HG03097 (cell line): Measurements from ENCODE around the gene SYPL2.
"Not testable (repeated sequence)": the region's sequence is repeated elsewhere in the genome, so short reads cannot be mapped to it uniquely, and the experiment has no call there.

Experiments
- ATAC-seq: cut with Tn5 transposase; IDR thresholded peaks from one replicate; pipeline ENCODE4 v1.9.1; 2021; ENCODE audit not compliant: unreplicated experiment, low FRiP score

SYPL2 gene

GRCh38 chr1:109466452-109467300, at the start of gene SYPL2:
Gene SYPL2, plus strand, starts transcription at chr1:109466546. Its CDS starts 298 bp downstream, at chr1:109466844.
- ATAC-seq = no peak

DNA sequence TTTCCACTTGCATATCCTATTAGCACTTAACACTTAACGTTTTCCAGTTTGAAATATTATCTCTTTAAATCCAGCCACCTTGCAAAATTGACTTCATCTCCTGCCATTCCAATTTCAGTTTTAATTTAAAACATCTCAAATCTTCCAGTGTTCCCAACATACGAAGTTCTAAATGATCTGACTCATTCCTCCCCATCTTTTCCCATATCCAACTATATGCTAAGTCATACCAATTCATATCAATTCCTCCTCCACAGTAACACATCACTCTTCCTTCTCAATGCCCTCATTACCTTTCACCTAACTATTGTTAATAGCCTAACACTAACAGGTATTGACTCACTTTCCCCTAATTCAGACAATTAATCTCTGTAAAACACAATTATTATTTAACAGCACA, 42.8 kb upstream of the SYPL2 start:
- ATAC-seq = no peak

GRCh38 chr1:109425391-109426280, 40.7 kb upstream of the SYPL2 start:
- ATAC-seq = peak; percentile 29

GRCh38 chr1:109426281-109427170, 39.8 kb upstream of the SYPL2 start, which contains the start of gene PSMA5:
Gene PSMA5, minus strand, starts transcription at chr1:109426448. Its CDS starts 118 bp downstream, at chr1:109426330.
- peak; percentile 94 for ATAC-seq

DNA sequence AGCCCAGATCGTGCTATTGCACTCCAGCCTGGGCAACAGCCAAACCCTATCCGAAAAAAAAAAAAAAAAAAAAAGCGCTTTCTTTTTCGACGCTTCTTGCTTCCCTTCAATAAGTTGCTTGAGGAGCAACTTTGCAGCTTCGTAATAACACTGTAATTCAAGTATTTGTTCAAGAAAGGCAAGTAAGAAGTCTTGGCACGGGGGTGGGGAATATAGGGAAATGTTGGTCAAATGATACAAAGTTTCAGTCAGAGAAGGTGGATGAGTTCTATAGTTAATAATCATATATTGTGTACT, 39.2 kb upstream of the SYPL2 start:
- ATAC-seq = no peak

- ATAC-seq = no peak
These were observed 34.0 kb upstream of the SYPL2 start for GRCh38 chr1:109432336-109432735.

- no peak for ATAC-seq
These were observed 33.0 kb upstream of the SYPL2 start for GRCh38 chr1:109433322-109433721.

DNA sequence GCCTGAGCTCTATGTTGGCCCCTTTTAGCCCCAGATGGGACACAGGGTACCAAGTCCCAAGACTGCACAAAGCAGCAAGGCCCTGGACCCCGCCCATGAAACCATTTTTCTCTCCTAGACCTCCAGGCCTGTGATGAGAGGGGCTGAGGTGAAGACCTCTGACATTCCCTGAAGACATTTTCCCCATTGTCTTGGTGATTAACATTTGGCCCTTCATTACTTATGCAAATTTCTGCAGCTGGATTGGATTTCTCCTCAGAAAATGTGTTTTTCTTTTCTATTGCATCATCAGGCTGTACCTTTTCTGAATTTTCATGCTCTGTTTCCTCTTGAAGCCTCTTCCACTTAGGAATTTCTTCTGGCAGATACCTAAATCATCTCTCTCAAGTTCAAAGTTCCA, 31.9 kb upstream of the SYPL2 start:
- ATAC-seq = no peak

DNA sequence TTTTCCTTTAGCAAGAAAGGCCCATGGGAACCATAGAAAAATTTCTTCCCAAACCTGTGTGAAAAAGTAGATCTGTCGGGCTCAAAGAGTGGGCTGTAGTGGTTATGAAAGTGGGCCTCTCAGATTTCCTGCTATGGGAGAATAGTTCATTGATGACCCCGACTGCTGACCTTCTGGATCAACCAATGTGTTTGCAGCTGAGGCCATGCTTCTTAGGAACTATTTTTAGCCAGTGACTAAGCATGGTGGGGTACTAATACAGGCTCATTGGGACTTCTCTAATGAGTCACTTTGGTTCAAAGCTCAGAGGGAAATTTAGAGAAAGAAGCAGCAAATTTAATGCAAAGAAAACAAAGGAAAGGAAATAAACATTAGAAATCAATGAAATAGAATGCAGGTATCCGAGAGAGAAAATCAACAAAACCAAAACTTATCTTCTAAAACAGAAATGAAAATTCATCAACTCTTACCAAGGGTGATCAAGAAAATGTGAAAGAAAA, 27.5 kb upstream of the SYPL2 start:
- ATAC-seq = no peak

- ATAC-seq = no peak
These were observed 25.3 kb upstream of the SYPL2 start for GRCh38 chr1:109441069-109441468.

DNA sequence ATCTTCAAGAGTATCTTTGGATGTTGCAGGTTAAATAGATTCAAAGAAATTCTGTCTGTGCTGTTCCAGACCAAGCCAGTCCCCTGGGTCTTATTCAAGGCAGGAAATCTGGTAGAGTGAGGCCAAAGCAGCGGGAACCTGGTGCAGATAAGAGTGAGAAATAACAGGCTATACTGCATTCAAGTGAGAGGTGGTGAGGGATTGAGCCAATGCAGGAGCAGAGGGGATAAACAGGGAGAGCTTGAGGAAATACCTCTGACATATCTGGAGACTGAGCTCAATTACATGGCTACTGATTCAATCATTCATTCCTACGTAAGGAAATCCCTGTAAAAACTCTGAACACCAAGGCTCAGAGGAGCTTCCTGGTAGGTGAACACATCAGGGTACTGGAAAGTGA, 22.9 kb upstream of the SYPL2 start:
- no peak for ATAC-seq

GRCh38 chr1:109444346-109444745, 22.0 kb upstream of the SYPL2 start:
- no peak for ATAC-seq

- not testable (repeated sequence) for ATAC-seq
These were observed 20.2 kb upstream of the SYPL2 start for GRCh38 chr1:109445949-109446695.

GRCh38 chr1:109447524-109447923, 18.8 kb upstream of the SYPL2 start:
- no peak for ATAC-seq

- ATAC-seq = no peak
These were observed 11.7 kb upstream of the SYPL2 start for GRCh38 chr1:109454497-109455133.

GRCh38 chr1:109457819-109458218, 8.5 kb upstream of the SYPL2 start:
- no peak for ATAC-seq

DNA sequence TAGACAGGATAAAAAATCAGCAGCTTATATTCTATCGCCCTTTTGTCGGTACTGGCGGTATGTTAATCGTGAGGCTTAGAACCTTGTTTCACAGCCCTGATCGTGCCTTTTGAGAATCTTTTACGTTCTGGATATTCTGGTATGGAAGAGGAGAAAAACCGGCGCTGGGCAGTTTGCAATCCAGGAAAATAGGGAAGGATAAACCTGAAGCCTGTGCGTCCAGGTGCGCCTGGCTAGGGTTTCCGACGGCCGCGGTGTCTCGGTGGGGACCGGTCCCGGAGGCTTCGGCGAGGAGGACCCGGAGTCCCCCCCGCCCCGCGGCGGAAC, 258 bp upstream of the SYPL2 start:
- ATAC-seq = no peak

DNA sequence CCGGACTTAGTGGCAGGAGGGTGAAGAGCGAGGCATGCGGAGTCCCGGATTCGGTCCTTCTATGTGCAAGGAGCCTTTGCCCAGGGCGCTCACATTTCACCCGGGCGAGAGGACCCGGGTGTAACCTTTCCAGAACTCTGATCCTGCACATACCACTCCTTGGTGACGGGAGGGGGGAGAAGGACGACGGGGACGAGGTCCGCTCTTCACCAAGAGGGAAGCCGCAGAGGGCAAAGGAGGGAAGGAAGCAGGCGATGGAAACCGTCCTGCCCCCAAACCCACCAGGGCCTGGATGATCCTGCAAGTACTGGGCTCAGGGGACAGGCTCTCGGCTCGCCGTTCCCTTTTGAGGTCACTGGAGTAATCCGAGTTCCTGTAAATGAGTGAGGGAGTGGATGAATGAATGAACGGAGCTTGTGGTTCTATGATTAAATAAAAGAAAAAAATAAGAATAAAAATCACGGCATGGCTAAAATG, 993 bp downstream of the SYPL2 start:
- no peak for ATAC-seq

DNA sequence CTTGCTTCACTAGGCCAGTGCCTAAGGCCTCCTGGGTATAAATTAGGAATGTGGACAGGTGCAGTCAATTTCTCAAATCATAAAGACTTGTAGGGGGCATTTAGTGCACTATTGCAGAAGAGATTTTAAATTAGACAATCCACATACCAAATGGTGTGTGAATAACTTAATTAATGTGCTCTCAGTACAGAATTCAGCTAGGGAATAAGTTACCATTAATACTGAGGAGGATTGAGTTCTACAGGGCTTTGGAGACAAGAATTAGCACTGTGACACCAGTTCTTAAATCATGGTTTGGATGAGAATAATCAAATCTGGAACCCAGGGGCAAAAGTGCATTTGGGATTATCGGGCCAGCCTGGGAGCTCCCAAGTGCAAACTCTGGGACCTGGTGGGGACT, 1.7 kb downstream of the SYPL2 start:
- no peak for ATAC-seq
